HG02970 (cell line): Measurements from ENCODE around the gene DEPP1.
A peak's percentile ranks its signal among the peaks of the same experiment; 100 is the strongest.
"Not testable (repeated sequence)": the region's sequence is repeated elsewhere in the genome, so short reads cannot be mapped to it uniquely, and the experiment has no call there.

Experiments
- ATAC-seq: cut with Tn5 transposase; IDR thresholded peaks from one replicate; pipeline ENCODE4 v1.9.1; 2021; ENCODE audit warnings: mild to moderate bottlenecking, moderate library complexity, moderate number of reproducible peaks; ENCODE audit not compliant: unreplicated experiment, low FRiP score

The DEPP1 gene

GRCh38 chr10:44978570-44979280 lies at the start of gene DEPP1:
Gene DEPP1 (minus strand): TSS chr10:44978809. CDS start chr10:44978030, 779 bp downstream.
- no peak for ATAC-seq

GRCh38 chr10:45023426-45023825 lies 44.8 kb upstream of the DEPP1 start:
- ATAC-seq, result no peak

- ATAC-seq, result no peak
These were observed 37.0 kb upstream of the DEPP1 start for GRCh38 chr10:45015590-45015989.

GRCh38 chr10:45014557-45014956 lies 35.9 kb upstream of the DEPP1 start:
- ATAC-seq, result not testable (repeated sequence)

- peak; percentile 60 for ATAC-seq
These were observed 30.0 kb upstream of the DEPP1 start for GRCh38 chr10:45008524-45009161.

GRCh38 chr10:45006276-45007030 lies 27.8 kb upstream of the DEPP1 start:
- no peak for ATAC-seq

GRCh38 chr10:45005284-45005683 lies 26.7 kb upstream of the DEPP1 start:
- ATAC-seq, result no peak

GRCh38 chr10:45004661-45005060 lies 26.1 kb upstream of the DEPP1 start:
- no peak for ATAC-seq

GRCh38 chr10:45003432-45004000 lies 24.9 kb upstream of the DEPP1 start:
- no peak for ATAC-seq

GRCh38 chr10:45001381-45002148 lies 23.0 kb upstream of the DEPP1 start:
- peak; percentile 75 for ATAC-seq

- ATAC-seq, result peak; percentile 67
These were observed 22.3 kb upstream of the DEPP1 start, which contains the start of gene ZNF22 for GRCh38 chr10:45000752-45001380. Gene ZNF22 (plus strand): TSS chr10:45000923. CDS start chr10:45003369, 2,446 bp downstream.

- peak; percentile 4 for ATAC-seq
These were observed 21.6 kb upstream of the DEPP1 start for GRCh38 chr10:45000138-45000751.

- ATAC-seq, result no peak
These were observed 19.6 kb upstream of the DEPP1 start for GRCh38 chr10:44998146-44998631.

- no peak for ATAC-seq
These were observed 18.6 kb upstream of the DEPP1 start for GRCh38 chr10:44997105-44997748.

- ATAC-seq, result no peak
These were observed 17.5 kb upstream of the DEPP1 start for GRCh38 chr10:44995914-44996669.

- no peak for ATAC-seq
These were observed 16.9 kb upstream of the DEPP1 start for GRCh38 chr10:44995581-44995913.

- ATAC-seq, result no peak
These were observed 16.3 kb upstream of the DEPP1 start for GRCh38 chr10:44994752-44995530.
